HepG2 (cell line): ENCODE measurements around the gene GDA. TPM values are rescaled to one million over a fixed set of nuclear protein-coding genes. Genes with fewer than 3 reads are reported as not detected.

ENCODE experiments used
- ATAC-seq: fragments of 200-7000 bp; cut with Tn5 transposase; 3 replicates; pipeline ENCODE4 v1.9.1; 2020; ENCODE audit warnings: mild to moderate bottlenecking, moderate library complexity
- BruUV-seq: library from RNA; stranded (reverse); fragments of 400-500 nt; replicated peaks from 2 replicates; lab custom pipeline; 2021; lab: Mats Ljungman, UMichigan
- CTCF ChIA-PET: fragments of 300-600 bp; formaldehyde crosslinking; extraction: SDS; loops from one replicate; lab custom pipeline; 2021; ENCODE audit warnings: low total read pairs, inconsistent platforms, low intra/inter-chr PET ratio; lab: Yijun Ruan, JAX
- POLR2A ChIA-PET: fragments of 350-600 bp; sonication (Branson Sonifier 250); formaldehyde crosslinking; loops from one replicate; lab custom pipeline; 2020; ENCODE audit warnings: antibody characterized with exemption, inconsistent platforms; lab: Yijun Ruan, JAX
- DNase-seq: peaks from one replicate; pipeline ENCODE4 v3.0.0-alpha.2; 2015; ENCODE audit warnings: low spot score
- FAIRE-seq: peaks from 3 replicates; lab custom pipeline; 2011; peaks lifted over from hg19 to GRCh38; lab: Jason Lieb, UNC
- H2AFZ ChIP-seq: one replicate; pipeline ENCODE4 v1.6.1; 2011; ENCODE audit warnings: low read length, inconsistent platforms
- H3K27ac ChIP-seq: fragments of 300-600 bp; 3 replicates; pipeline ENCODE4 v1.8.0; 2011; ENCODE audit warnings: mixed run types, mild to moderate bottlenecking, mixed read lengths, low read length, inconsistent platforms; ENCODE audit not compliant: insufficient read depth; ENCODE audit errors: extremely low read length
- H3K27me3 ChIP-seq, 2 experiments: fragments of 200-600 bp in 1 of 2; 2 replicates in 1 of 2; 3 replicates in 1 of 2; pipeline versions ENCODE4 v1.6.0 to v1.8.0; 2011; ENCODE audit warnings: low read length in 2 of 2, mild to moderate bottlenecking in 2 of 2, moderate library complexity in 2 of 2, inconsistent platforms in 1 of 2; ENCODE audit not compliant: insufficient read depth in 2 of 2, control insufficient read depth in 1 of 2
- H3K36me3 ChIP-seq, 2 experiments: fragments of 200-600 bp in 1 of 2; replicated peaks in 1 of 2; 2 replicates in 1 of 2; 3 replicates in 1 of 2; pipeline versions ENCODE4 v1.5.1 to v1.8.0; 2011; ENCODE audit warnings: low read length in 2 of 2, inconsistent platforms in 1 of 2; ENCODE audit not compliant: insufficient read depth in 2 of 2, control insufficient read depth in 1 of 2
- H3K4me1 ChIP-seq: 2 replicates; pipeline ENCODE4 v1.5.1; 2012; ENCODE audit warnings: low read length, inconsistent platforms; ENCODE audit not compliant: insufficient read depth
- H3K4me2 ChIP-seq: 2 replicates; pipeline ENCODE4 v1.6.0; 2011; ENCODE audit warnings: low read depth, low read length, inconsistent platforms
- H3K4me3 ChIP-seq, 3 experiments: fragments of 200-600 bp in 1 of 3; sonication (generic), shearing (Covaris generic) in 1 of 3; replicated peaks in 1 of 3; 2 replicates each; pipeline ENCODE4 v1.5.1; 2011 to 2016; ENCODE audit warnings: low read length in 3 of 3, inconsistent platforms in 2 of 3, low read depth in 2 of 3, mild to moderate bottlenecking in 2 of 3, control low read depth in 1 of 3, mixed read lengths in 1 of 3; ENCODE audit not compliant: insufficient read depth in 1 of 3
- H3K79me2 ChIP-seq: one replicate; pipeline ENCODE4 v1.6.1; 2011; ENCODE audit warnings: low read length, inconsistent platforms; ENCODE audit not compliant: insufficient read depth
- H3K9ac ChIP-seq: 2 replicates; pipeline ENCODE4 v1.6.0; 2011; ENCODE audit warnings: mild to moderate bottlenecking, low read depth, low read length, inconsistent platforms; ENCODE audit not compliant: insufficient read depth
- H3K9me3 ChIP-seq: 2 replicates; pipeline ENCODE4 v1.5.1; 2012; ENCODE audit warnings: mild to moderate bottlenecking, low read length
- H4K20me1 ChIP-seq: 2 replicates; pipeline ENCODE4 v1.6.0; 2011; ENCODE audit warnings: inconsistent platforms, mild to moderate bottlenecking, low read length, moderate library complexity; ENCODE audit not compliant: insufficient read depth
- AHR ChIP-seq: IDR thresholded peaks from 2 replicates; pipeline ENCODE4 v1.6.1; 2018; ENCODE audit warnings: missing genetic modification reagents, missing compliant biosample characterization
- ARHGAP35 ChIP-seq: sonication (generic); formaldehyde crosslinking; IDR thresholded peaks from 2 replicates; pipeline ENCODE4 v1.9.0; 2022; ENCODE audit warnings: mild to moderate bottlenecking, inconsistent platforms, moderate library complexity, missing genetic modification reagents, borderline replicate concordance
- ATF7-NPFF ChIP-seq: sonication (generic); formaldehyde crosslinking; IDR thresholded peaks from 2 replicates; pipeline ENCODE4 v1.8.1; 2023; ENCODE audit warnings: mild to moderate bottlenecking, low read depth, missing genetic modification reagents, moderate library complexity
- BHLHE40 ChIP-seq: IDR thresholded peaks from 2 replicates; pipeline ENCODE4 v1.6.1; 2011; ENCODE audit warnings: low read length, improper control_type of control experiment
- EZH2 ChIP-seq: conservative IDR thresholded peaks from 2 replicates; pipeline ENCODE4 v1.6.1; 2012; ENCODE audit warnings: mild to moderate bottlenecking, low read depth, low read length, moderate library complexity
- GTF3A ChIP-seq: sonication (generic); formaldehyde crosslinking; conservative IDR thresholded peaks from 2 replicates; pipeline ENCODE4 v1.4.0; 2020; ENCODE audit warnings: mild to moderate bottlenecking, missing genetic modification reagents
- HOXA7 ChIP-seq: sonication (generic); formaldehyde crosslinking; IDR thresholded peaks from 2 replicates; pipeline ENCODE4 v1.8.1; 2022; ENCODE audit warnings: mild to moderate bottlenecking, missing genetic modification reagents, moderate library complexity
- SNAPC2 ChIP-seq: sonication (generic); formaldehyde crosslinking; IDR thresholded peaks from 2 replicates; pipeline ENCODE4 v1.8.1; 2022; ENCODE audit warnings: mild to moderate bottlenecking, missing genetic modification reagents
- ZNF552 ChIP-seq: sonication (generic); formaldehyde crosslinking; IDR thresholded peaks from 2 replicates; pipeline ENCODE4 v1.9.0; 2022; ENCODE audit warnings: missing genetic modification reagents, mild to moderate bottlenecking, borderline replicate concordance
- ZNF563 ChIP-seq: sonication (generic); formaldehyde crosslinking; IDR thresholded peaks from 2 replicates; pipeline ENCODE4 v1.8.0; 2022; ENCODE audit warnings: mild to moderate bottlenecking, moderate library complexity, missing genetic modification reagents
- ZNF780A ChIP-seq: sonication (generic); formaldehyde crosslinking; IDR thresholded peaks from 2 replicates; pipeline ENCODE4 v1.8.0; 2022; ENCODE audit warnings: mild to moderate bottlenecking, missing genetic modification reagents, moderate library complexity
- ZSCAN31 ChIP-seq: sonication (generic); formaldehyde crosslinking; IDR thresholded peaks from 2 replicates; pipeline ENCODE4 v1.5.0; 2020; ENCODE audit warnings: low read depth, mild to moderate bottlenecking, missing genetic modification reagents
- WGBS: methylation state at CpG from one replicate; pipeline ENCODE4 v1.1.6; 2017; ENCODE audit warnings: low lambda C conversion rate; 5-methylcytosine and 5-hydroxymethylcytosine counted together
- in situ Hi-C: cut with HindIII; loops from 2 replicates; pipeline ENCODE4 v1.10.0; 2017; ENCODE audit warnings: low pct_unique_long_range_greater_than_20kb; ENCODE audit not compliant: extremely low pct_ligation_motif_present
- intact Hi-C: fragments of 100-400 bp; cut with micrococcal nuclease; formaldehyde crosslinking; loops from one replicate; pipeline ENCODE4 v1.10.0; 2022; ENCODE audit not compliant: unreplicated experiment
- polyA plus RNA-seq, 8 experiments: library from polyadenylated mRNA; depleted of rRNA in 3 of 8; stranded (reverse) in 7 of 8; unstranded in 1 of 8; fragments of >200 nt; fragmentation: Illumina TruSeq in 4 of 8; extraction: Trizol in 4 of 8; gene quantifications; 2 replicates each; pipeline versions ENCODE4 v1.2.1 to v1.2.3, GENCODE V29; 2011 to 2016; ENCODE audit warnings: low read depth in 4 of 8, missing spikeins in 1 of 8, mixed read lengths in 1 of 8; ENCODE audit not compliant: insufficient read depth in 1 of 8
- total RNA-seq, 5 experiments: library from RNA; depleted of rRNA; stranded (reverse); fragments of >200 nt; fragmentation: Illumina TruSeq; extraction: Trizol; gene quantifications; 2 replicates each; pipeline ENCODE4 v1.2.3, GENCODE V29; 2016; ENCODE audit warnings: low read depth in 1 of 5
- TF ChIP-seq, protein P1 (sequence below): IDR thresholded peaks from 2 replicates; pipeline ENCODE4 v1.6.1; 2016; ENCODE audit warnings: missing genetic modification reagents, missing compliant biosample characterization
- TF ChIP-seq, protein P2 (sequence below): sonication (generic); formaldehyde crosslinking; IDR thresholded peaks from 2 replicates; pipeline ENCODE4 v1.8.0; 2022; ENCODE audit warnings: low read depth, missing genetic modification reagents
- TF ChIP-seq, protein P3 (sequence below): sonication (generic); formaldehyde crosslinking; IDR thresholded peaks from 2 replicates; pipeline ENCODE4 v1.9.0; 2021; ENCODE audit warnings: mild to moderate bottlenecking, missing genetic modification reagents
- TF ChIP-seq, protein P4 (sequence below): IDR thresholded peaks from 2 replicates; pipeline ENCODE4 v1.6.1; 2016; ENCODE audit warnings: low read depth

GDA gene
- total and polyA plus RNA-seq, 2 of the 13 experiments (the other 11 are each of a cell fraction or from before 2014, with no cell fraction given): 0.15 to 0.99 TPM

DNA sequence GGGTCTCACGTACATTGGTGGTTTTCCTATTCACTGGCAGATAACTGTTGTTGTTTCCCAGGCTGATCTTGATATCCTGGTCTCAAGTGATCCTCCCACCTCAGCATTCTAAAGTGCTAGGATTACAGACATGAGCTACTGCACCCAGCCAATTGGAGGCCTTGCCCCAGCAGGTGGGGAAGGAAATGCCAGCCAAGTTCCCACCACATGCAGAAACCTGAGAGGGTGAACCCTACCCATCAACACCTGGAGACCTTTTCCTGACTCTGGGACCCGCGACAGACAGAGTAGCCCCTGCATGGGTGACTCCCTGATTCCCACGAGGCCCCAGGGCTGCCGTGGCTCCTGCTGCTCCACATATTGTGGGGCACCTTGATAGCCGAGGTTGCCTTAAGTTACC lies 107.7 kb downstream of the GDA start:
- ChIA-PET CTCF (no interaction called here), POLR2A (no interaction called here)
- Histone ChIP-seq H3K4me3 (no peak overlapping the region), H2AFZ (no peak overlapping the region), H3K36me3 (no peaks in the 10 kb centered on the region), H3K9ac (no peak overlapping the region), H3K4me1 (no peaks in the 10 kb centered on the region), H3K27me3 (no peaks in the 10 kb centered on the region), H3K9me3 (no peaks in the 10 kb centered on the region), H3K79me2 (no peaks in the 10 kb centered on the region), H3K4me2 (no peak overlapping the region), H3K27ac (no peak overlapping the region), H4K20me1 (no peaks in the 10 kb centered on the region)
- no peak for ATAC-seq
- WGBS: 0% methylated on average over 1 of the region's 6 CpGs
- intact Hi-C loops: no loop called here
- in situ Hi-C loops: no loop called here
- no peak for DNase-seq
- FAIRE-seq: no peak
- no TSS peak for BruUV-seq
- TF ChIP-seq GTF3A (CRISPR knock-in tag): no peak
- TF ChIP-seq, protein P1, sequence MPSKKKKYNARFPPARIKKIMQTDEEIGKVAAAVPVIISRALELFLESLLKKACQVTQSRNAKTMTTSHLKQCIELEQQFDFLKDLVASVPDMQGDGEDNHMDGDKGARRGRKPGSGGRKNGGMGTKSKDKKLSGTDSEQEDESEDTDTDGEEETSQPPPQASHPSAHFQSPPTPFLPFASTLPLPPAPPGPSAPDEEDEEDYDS (CRISPR knock-in tag): no peak
- TF ChIP-seq BHLHE40: no peak
- no peak for TF ChIP-seq SNAPC2 (CRISPR knock-in tag)
- TF ChIP-seq, protein P2, sequence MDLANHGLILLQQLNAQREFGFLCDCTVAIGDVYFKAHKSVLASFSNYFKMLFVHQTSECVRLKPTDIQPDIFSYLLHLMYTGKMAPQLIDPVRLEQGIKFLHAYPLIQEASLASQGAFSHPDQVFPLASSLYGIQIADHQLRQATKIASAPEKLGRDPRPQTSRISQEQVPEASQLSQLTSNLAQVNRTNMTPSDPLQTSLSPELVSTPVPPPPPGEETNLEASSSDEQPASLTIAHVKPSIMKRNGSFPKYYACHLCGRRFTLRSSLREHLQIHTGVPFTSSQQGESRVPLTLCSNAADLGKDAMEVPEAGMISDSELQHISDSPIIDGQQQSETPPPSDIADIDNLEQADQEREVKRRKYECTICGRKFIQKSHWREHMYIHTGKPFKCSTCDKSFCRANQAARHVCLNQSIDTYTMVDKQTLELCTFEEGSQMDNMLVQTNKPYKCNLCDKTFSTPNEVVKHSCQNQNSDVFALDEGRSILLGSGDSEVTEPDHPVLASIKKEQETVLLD (CRISPR knock-in tag): no peak
- TF ChIP-seq ZSCAN31 (CRISPR knock-in tag): no peak
- no peak for TF ChIP-seq EZH2
- no peak for TF ChIP-seq HOXA7
- no peak for TF ChIP-seq ZNF552
- no peak for TF ChIP-seq AHR (CRISPR knock-in tag)
- TF ChIP-seq, protein P3, sequence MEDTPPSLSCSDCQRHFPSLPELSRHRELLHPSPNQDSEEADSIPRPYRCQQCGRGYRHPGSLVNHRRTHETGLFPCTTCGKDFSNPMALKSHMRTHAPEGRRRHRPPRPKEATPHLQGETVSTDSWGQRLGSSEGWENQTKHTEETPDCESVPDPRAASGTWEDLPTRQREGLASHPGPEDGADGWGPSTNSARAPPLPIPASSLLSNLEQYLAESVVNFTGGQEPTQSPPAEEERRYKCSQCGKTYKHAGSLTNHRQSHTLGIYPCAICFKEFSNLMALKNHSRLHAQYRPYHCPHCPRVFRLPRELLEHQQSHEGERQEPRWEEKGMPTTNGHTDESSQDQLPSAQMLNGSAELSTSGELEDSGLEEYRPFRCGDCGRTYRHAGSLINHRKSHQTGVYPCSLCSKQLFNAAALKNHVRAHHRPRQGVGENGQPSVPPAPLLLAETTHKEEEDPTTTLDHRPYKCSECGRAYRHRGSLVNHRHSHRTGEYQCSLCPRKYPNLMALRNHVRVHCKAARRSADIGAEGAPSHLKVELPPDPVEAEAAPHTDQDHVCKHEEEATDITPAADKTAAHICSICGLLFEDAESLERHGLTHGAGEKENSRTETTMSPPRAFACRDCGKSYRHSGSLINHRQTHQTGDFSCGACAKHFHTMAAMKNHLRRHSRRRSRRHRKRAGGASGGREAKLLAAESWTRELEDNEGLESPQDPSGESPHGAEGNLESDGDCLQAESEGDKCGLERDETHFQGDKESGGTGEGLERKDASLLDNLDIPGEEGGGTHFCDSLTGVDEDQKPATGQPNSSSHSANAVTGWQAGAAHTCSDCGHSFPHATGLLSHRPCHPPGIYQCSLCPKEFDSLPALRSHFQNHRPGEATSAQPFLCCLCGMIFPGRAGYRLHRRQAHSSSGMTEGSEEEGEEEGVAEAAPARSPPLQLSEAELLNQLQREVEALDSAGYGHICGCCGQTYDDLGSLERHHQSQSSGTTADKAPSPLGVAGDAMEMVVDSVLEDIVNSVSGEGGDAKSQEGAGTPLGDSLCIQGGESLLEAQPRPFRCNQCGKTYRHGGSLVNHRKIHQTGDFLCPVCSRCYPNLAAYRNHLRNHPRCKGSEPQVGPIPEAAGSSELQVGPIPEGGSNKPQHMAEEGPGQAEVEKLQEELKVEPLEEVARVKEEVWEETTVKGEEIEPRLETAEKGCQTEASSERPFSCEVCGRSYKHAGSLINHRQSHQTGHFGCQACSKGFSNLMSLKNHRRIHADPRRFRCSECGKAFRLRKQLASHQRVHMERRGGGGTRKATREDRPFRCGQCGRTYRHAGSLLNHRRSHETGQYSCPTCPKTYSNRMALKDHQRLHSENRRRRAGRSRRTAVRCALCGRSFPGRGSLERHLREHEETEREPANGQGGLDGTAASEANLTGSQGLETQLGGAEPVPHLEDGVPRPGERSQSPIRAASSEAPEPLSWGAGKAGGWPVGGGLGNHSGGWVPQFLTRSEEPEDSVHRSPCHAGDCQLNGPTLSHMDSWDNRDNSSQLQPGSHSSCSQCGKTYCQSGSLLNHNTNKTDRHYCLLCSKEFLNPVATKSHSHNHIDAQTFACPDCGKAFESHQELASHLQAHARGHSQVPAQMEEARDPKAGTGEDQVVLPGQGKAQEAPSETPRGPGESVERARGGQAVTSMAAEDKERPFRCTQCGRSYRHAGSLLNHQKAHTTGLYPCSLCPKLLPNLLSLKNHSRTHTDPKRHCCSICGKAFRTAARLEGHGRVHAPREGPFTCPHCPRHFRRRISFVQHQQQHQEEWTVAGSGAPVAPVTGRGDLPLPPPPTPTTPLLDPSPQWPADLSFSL (CRISPR knock-in tag): no peak
- TF ChIP-seq ARHGAP35 (CRISPR knock-in tag): no peak
- TF ChIP-seq ZNF780A (CRISPR knock-in tag): no peak
- TF ChIP-seq ATF7-NPFF: no peak
- TF ChIP-seq ZNF563: no peak
- TF ChIP-seq, protein P4, sequence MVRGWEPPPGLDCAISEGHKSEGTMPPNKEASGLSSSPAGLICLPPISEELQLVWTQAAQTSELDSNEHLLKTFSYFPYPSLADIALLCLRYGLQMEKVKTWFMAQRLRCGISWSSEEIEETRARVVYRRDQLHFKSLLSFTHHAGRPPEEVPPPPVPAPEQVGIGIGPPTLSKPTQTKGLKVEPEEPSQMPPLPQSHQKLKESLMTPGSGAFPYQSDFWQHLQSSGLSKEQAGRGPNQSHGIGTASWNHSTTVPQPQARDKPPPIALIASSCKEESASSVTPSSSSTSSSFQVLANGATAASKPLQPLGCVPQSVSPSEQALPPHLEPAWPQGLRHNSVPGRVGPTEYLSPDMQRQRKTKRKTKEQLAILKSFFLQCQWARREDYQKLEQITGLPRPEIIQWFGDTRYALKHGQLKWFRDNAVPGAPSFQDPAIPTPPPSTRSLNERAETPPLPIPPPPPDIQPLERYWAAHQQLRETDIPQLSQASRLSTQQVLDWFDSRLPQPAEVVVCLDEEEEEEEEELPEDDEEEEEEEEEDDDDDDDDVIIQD: no peak
